Stimulated activated CD8-positive, alpha-beta memory T cell treated with anti-CD3 and anti-CD28 coated beads, Interleukin-12 subunit alpha, Interleukin-12 subunit beta, amount 100 ng/mL, for 1 hour (primary cell): ENCODE data around the gene LRRC37A3.
"Not testable (repeated sequence)": the region's sequence is repeated elsewhere in the genome, so short reads cannot be mapped to it uniquely, and the experiment has no call there.

ENCODE experiments used
- DNase-seq: peaks from one replicate; pipeline ENCODE4 v3.0.0-alpha.2; 2020; ENCODE audit warnings: low read depth

The LRRC37A3 gene

GRCh38 chr17:64926430-64926829, 7.2 kb upstream of the LRRC37A3 start:
- DNase-seq: not testable (repeated sequence)

GRCh38 chr17:64925244-64925643, 6.0 kb upstream of the LRRC37A3 start:
- not testable (repeated sequence) for DNase-seq

GRCh38 chr17:64923051-64923568, 3.8 kb upstream of the LRRC37A3 start:
- not testable (repeated sequence) for DNase-seq

- no peak for DNase-seq
These were observed 1.3 kb upstream of the LRRC37A3 start for GRCh38 chr17:64920419-64921172.

- DNase-seq: no peak
These were observed 744 bp upstream of the LRRC37A3 start for GRCh38 chr17:64920026-64920418.

- DNase-seq: peak; percentile 9
These were observed 413 bp downstream of the LRRC37A3 start for GRCh38 chr17:64918842-64919288.

GRCh38 chr17:64917540-64917939, 1.7 kb downstream of the LRRC37A3 start:
- DNase-seq: not testable (repeated sequence)

GRCh38 chr17:64915244-64915643, 4.0 kb downstream of the LRRC37A3 start:
- not testable (repeated sequence) for DNase-seq

GRCh38 chr17:64910191-64910514, 9.1 kb downstream of the LRRC37A3 start:
- not testable (repeated sequence) for DNase-seq

GRCh38 chr17:64909511-64910190, 9.6 kb downstream of the LRRC37A3 start:
- DNase-seq: not testable (repeated sequence)

GRCh38 chr17:64904069-64904468, 15.2 kb downstream of the LRRC37A3 start:
- not testable (repeated sequence) for DNase-seq

- DNase-seq: not testable (repeated sequence)
These were observed 22.1 kb downstream of the LRRC37A3 start for GRCh38 chr17:64897136-64897535.

- not testable (repeated sequence) for DNase-seq
These were observed 45.1 kb downstream of the LRRC37A3 start for GRCh38 chr17:64874210-64874609.

GRCh38 chr17:64847504-64848466, 71.5 kb downstream of the LRRC37A3 start:
- peak; percentile 60 for DNase-seq

GRCh38 chr17:64846892-64847291, 72.4 kb downstream of the LRRC37A3 start:
- not testable (repeated sequence) for DNase-seq

GRCh38 chr17:64843918-64844317, 75.4 kb downstream of the LRRC37A3 start:
- not testable (repeated sequence) for DNase-seq

- DNase-seq: not testable (repeated sequence)
These were observed 76.4 kb downstream of the LRRC37A3 start for GRCh38 chr17:64842900-64843299.

- DNase-seq: not testable (repeated sequence)
These were observed 78.3 kb downstream of the LRRC37A3 start for GRCh38 chr17:64840960-64841359.

- DNase-seq: not testable (repeated sequence)
These were observed 80.8 kb downstream of the LRRC37A3 start for GRCh38 chr17:64838513-64838912.

GRCh38 chr17:64837018-64837761, 82.1 kb downstream of the LRRC37A3 start:
- DNase-seq: peak; percentile 68

GRCh38 chr17:64836623-64837017, 82.7 kb downstream of the LRRC37A3 start:
- not testable (repeated sequence) for DNase-seq
